Transverse colon (tissue), 4 donors: ENCODE results near the gene KIAA0753.

Experiments used
- POLR2A ChIP-seq: fragments of 450-650 bp; IDR thresholded peaks from one replicate; pipeline ENCODE4 v1.6.1; 2016; ENCODE audit warnings: antibody characterized with exemption, mild to moderate bottlenecking, moderate library complexity
- POLR2AphosphoS5 ChIP-seq, 3 donors: sonication (generic); formaldehyde crosslinking; IDR thresholded peaks; one replicate each; pipeline ENCODE4 v1.6.1; 2016; ENCODE audit warnings: antibody characterized with exemption in 3 of 3
- TF ChIP-seq, protein P1 (sequence below), 5 experiments: fragments of 200-600 bp in 3 of 5; fragments of 450-650 bp in 2 of 5; sonication (generic) in 3 of 5; IDR thresholded peaks; 1 replicate in 2 of 5; 2 replicates in 3 of 5; pipeline ENCODE4 v1.5.1; 2016 to 2017; ENCODE audit warnings: antibody characterized with exemption in 5 of 5, inconsistent platforms in 3 of 5, mild to moderate bottlenecking in 2 of 5, moderate library complexity in 1 of 5

DNA sequence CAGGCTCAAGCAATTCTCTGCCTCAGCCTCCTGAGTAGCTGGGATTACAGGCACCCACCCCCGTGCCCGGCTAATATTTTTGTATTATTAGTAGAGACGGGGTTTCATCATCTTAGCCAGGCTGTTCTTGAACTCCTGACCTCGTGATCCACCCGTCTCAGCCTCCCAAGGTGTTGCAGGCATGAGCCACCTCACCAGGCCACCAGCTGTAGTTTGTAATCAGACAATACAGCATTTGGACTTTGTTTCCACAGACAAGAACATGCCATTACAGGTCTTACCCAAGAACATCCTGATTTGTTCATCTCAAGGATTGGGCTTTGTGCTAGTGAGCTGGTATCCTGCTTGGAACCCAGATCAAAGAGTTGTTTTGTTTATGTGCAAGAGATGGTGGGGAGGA is 41.2 kb upstream of the KIAA0753 start:
- TF ChIP-seq, protein P1, sequence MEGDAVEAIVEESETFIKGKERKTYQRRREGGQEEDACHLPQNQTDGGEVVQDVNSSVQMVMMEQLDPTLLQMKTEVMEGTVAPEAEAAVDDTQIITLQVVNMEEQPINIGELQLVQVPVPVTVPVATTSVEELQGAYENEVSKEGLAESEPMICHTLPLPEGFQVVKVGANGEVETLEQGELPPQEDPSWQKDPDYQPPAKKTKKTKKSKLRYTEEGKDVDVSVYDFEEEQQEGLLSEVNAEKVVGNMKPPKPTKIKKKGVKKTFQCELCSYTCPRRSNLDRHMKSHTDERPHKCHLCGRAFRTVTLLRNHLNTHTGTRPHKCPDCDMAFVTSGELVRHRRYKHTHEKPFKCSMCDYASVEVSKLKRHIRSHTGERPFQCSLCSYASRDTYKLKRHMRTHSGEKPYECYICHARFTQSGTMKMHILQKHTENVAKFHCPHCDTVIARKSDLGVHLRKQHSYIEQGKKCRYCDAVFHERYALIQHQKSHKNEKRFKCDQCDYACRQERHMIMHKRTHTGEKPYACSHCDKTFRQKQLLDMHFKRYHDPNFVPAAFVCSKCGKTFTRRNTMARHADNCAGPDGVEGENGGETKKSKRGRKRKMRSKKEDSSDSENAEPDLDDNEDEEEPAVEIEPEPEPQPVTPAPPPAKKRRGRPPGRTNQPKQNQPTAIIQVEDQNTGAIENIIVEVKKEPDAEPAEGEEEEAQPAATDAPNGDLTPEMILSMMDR (IDR thresholded peaks at IDR 0.05): no peak
- TF ChIP-seq POLR2A (no peak), POLR2AphosphoS5 (IDR thresholded peaks at IDR 0.05) (no peak)
